ENCODE data around the gene RUFY4. TPM values are rescaled to one million over a fixed set of nuclear protein-coding genes. Genes with fewer than 3 reads are reported as not detected.

The RUFY4 gene
- total RNA-seq: not detected

GRCh38 chr2:218068721-218069334 lies at the start of gene RUFY4:
Gene RUFY4 (plus strand): TSS chr2:218069253. CDS start chr2:218070606, 1,353 bp downstream.

GRCh38 chr2:218125626-218126080 lies 56.6 kb downstream of the RUFY4 start, which contains the start of gene CXCR2:
Gene CXCR2 (plus strand): TSS chr2:218126028. CDS start chr2:218134802, 8,774 bp downstream.

Other genes starting within 250 kb of the RUFY4 start
- gene TNS1, start 66.3 kb upstream of the RUFY4 start, total RNA-seq: 10.3 TPM
- gene CXCR2, start 56.8 kb downstream of the RUFY4 start, total RNA-seq: not detected
- 0.31 TPM for gene CXCR1, start 97.7 kb downstream of the RUFY4 start, total RNA-seq
- gene ARPC2, start 147.9 kb downstream of the RUFY4 start, total RNA-seq: 153 TPM
- not detected for gene GPBAR1, start 191.8 kb downstream of the RUFY4 start, total RNA-seq
- 82.0 TPM for gene AAMP, start 200.9 kb downstream of the RUFY4 start, total RNA-seq
- gene PNKD, start 201.3 kb downstream of the RUFY4 start, total RNA-seq: 14.4 TPM
- gene TMBIM1, start 223.2 kb downstream of the RUFY4 start, total RNA-seq: 8.5 TPM